GM04503 (cell line): ENCODE results near the gene SPACDR.
"Not testable (repeated sequence)": the region's sequence is repeated elsewhere in the genome, so short reads cannot be mapped to it uniquely, and the experiment has no call there.

Source experiments
- DNase-seq: peaks from one replicate; pipeline ENCODE4 v3.0.0-alpha.2; 2012; ENCODE audit warnings: low read depth

SPACDR gene

GRCh38 chr7:100465702-100466311 is 1.7 kb upstream of the SPACDR start:
- DNase-seq, result no peak

- no peak for DNase-seq
These were observed 1.2 kb upstream of the SPACDR start for GRCh38 chr7:100465299-100465698.

- no peak for DNase-seq
These were observed 731 bp upstream of the SPACDR start for GRCh38 chr7:100464791-100465190.

GRCh38 chr7:100457033-100457432 is 7.0 kb downstream of the SPACDR start:
- no peak for DNase-seq

- no peak for DNase-seq
These were observed 7.5 kb downstream of the SPACDR start for GRCh38 chr7:100456562-100456961.

- no peak for DNase-seq
These were observed 8.9 kb downstream of the SPACDR start for GRCh38 chr7:100455206-100455605.

GRCh38 chr7:100453854-100454253 is 10.2 kb downstream of the SPACDR start:
- not testable (repeated sequence) for DNase-seq

GRCh38 chr7:100452513-100452912 is 11.5 kb downstream of the SPACDR start:
- no peak for DNase-seq

- DNase-seq, result no peak
These were observed 14.8 kb downstream of the SPACDR start for GRCh38 chr7:100449190-100449795.

- not testable (repeated sequence) for DNase-seq
These were observed 16.7 kb downstream of the SPACDR start for GRCh38 chr7:100447363-100447762.

GRCh38 chr7:100446040-100446439 is 18.0 kb downstream of the SPACDR start:
- no peak for DNase-seq

- DNase-seq, result peak; percentile 46
These were observed 19.5 kb downstream of the SPACDR start for GRCh38 chr7:100444311-100445278.

GRCh38 chr7:100443096-100443840 is 20.8 kb downstream of the SPACDR start:
- DNase-seq, result no peak

GRCh38 chr7:100441641-100442535 is 22.2 kb downstream of the SPACDR start:
- DNase-seq, result no peak

GRCh38 chr7:100439244-100439643 is 24.8 kb downstream of the SPACDR start:
- DNase-seq, result not testable (repeated sequence)

GRCh38 chr7:100438731-100439130 is 25.3 kb downstream of the SPACDR start:
- DNase-seq, result not testable (repeated sequence)

- no peak for DNase-seq
These were observed 25.9 kb downstream of the SPACDR start for GRCh38 chr7:100438172-100438571.

- no peak for DNase-seq
These were observed 26.6 kb downstream of the SPACDR start for GRCh38 chr7:100437150-100438100.

- no peak for DNase-seq
These were observed 28.4 kb downstream of the SPACDR start for GRCh38 chr7:100435401-100436304.
